Heart right ventricle (tissue), 16 donors: ENCODE results near the gene CNTNAP4. TPM values are rescaled to one million over a fixed set of nuclear protein-coding genes. Genes with fewer than 3 reads are reported as not detected.

Source experiments
- ATAC-seq, 8 donors: fragments of 200-7000 bp; cut with Tn5 transposase; one replicate each; pipeline ENCODE4 v1.9.1; 2020; ENCODE audit warnings: mild to moderate bottlenecking in 8 of 8, moderate library complexity in 8 of 8, moderate number of reproducible peaks in 1 of 8
- DNase-seq, 2 donors: peaks; one replicate each; pipeline ENCODE4 v3.0.0-alpha.2; 2020
- H3K27ac ChIP-seq, 10 donors: fragments of 200-600 bp; sonication (generic) in 2 of 10; one replicate each; pipeline versions ENCODE4 v1.5.0 to v1.8.0; 2020 to 2022; ENCODE audit warnings: mild to moderate bottlenecking in 3 of 10
- H3K27me3 ChIP-seq, 7 donors: fragments of 200-600 bp; one replicate each; pipeline ENCODE4 v1.8.0; 2021 to 2022; ENCODE audit warnings: mild to moderate bottlenecking in 2 of 7
- H3K36me3 ChIP-seq, 9 donors: fragments of 200-600 bp; sonication (generic) in 1 of 9; one replicate each; pipeline versions ENCODE4 v1.5.0 to v1.8.0; 2020 to 2022; ENCODE audit warnings: mild to moderate bottlenecking in 2 of 9
- H3K4me1 ChIP-seq, 9 donors: fragments of 200-600 bp; sonication (generic) in 1 of 9; one replicate each; pipeline versions ENCODE4 v1.5.0 to v1.8.0; 2020 to 2022; ENCODE audit warnings: mild to moderate bottlenecking in 4 of 9
- H3K4me3 ChIP-seq, 10 donors: fragments of 200-600 bp; sonication (generic) in 2 of 10; one replicate each; pipeline versions ENCODE4 v1.5.0 to v1.8.0; 2020 to 2022; ENCODE audit warnings: mild to moderate bottlenecking in 7 of 10, moderate library complexity in 2 of 10
- H3K9me3 ChIP-seq, 11 donors: fragments of 200-600 bp in 10 of 11; sonication (generic) in 2 of 11; one replicate each; pipeline versions ENCODE4 v1.5.0 to v1.8.0; 2013 to 2022; ENCODE audit warnings: mild to moderate bottlenecking in 2 of 11, control low read depth in 1 of 11, moderate library complexity in 1 of 11
- WGBS, 2 donors: extraction: QIAGEN DNeasy Blood & Tissue Kit; methylation state at CpG; one replicate each; pipeline ENCODE4 v1.1.7; 2013; ENCODE audit warnings: inconsistent platforms in 1 of 2; 5-methylcytosine and 5-hydroxymethylcytosine counted together
- intact Hi-C, 10 donors: fragments of 100-400 bp; cut with DNase I; formaldehyde crosslinking; loops; one replicate each; pipeline versions ENCODE4 v1.11.1 to v1.14.2; 2022
- polyA plus RNA-seq, 2 donors: library from polyadenylated mRNA; stranded (reverse); fragments of 200-250 nt; gene quantifications; one replicate each; pipeline ENCODE4 v1.2.3, GENCODE V29; 2013
- total RNA-seq, 10 donors: library from RNA; stranded (reverse); fragmentation: NEBNext Ultra II Directional in 3 of 10; extraction: Animal tissue kit (Norgen Biotek cat#: 25700) in 3 of 10; gene quantifications; one replicate each; pipeline versions ENCODE4 v1.2.1 to v1.2.4, GENCODE V29; 2021 to 2023
- TF ChIP-seq, protein P1 (sequence below), 9 donors: fragments of 200-600 bp; sonication (generic) in 2 of 9; IDR thresholded peaks; one replicate each; pipeline versions ENCODE4 v1.5.0 to v1.8.0; 2021 to 2022; ENCODE audit warnings: antibody characterized with exemption in 9 of 9, mild to moderate bottlenecking in 5 of 9, moderate library complexity in 1 of 9
- donor health status: Arrhythmogenic right ventricular cardiomyopathy.
- donor health status: ischemic (EF 13 %, LVEDD 7.1; RV severe dilation, severe dysfunction).
- donor health status: healthy with polysubstance abuse.
- donor health status: DM: no; HTN: yes; CAD: no.
- donor health status: DM: no; HTN: no; CAD: no.
- donor health status: ischemic (EF 25% LVEDD 6.9; RV normal size, moderate dysfunction).
- donor health status: ischemic (EF 25% LVEDD 5.7; RV mildly dilated, moderate dysfunction).
- donor health status: healthy.
- donor health status: DM: yes; HTN: yes; CAD: no.
- donor health status: Ischemic cardiomyopathy.
- donor health status: ischemic (EF 35%, LVEDD 5.7; RV mildly dilated, moderate dysfunction).
- donor health status: nonischemic (EF 11% LVEDD 7.7; RV severe dilation, severe dysfunction).
- donor health status: DM: yes; HTN: yes; CAD: no.
- donor health status: PGD.
- donor health status: ischemic (EF 29% LVEDD 5.4; RV normal size, mild dysfunction).
- donor health status: nonischemic (EF 23%, LVEDD 6.1; RV moderate dilation, normal function).

The CNTNAP4 gene
- total and polyA plus RNA-seq, 12 donors = not detected

DNA sequence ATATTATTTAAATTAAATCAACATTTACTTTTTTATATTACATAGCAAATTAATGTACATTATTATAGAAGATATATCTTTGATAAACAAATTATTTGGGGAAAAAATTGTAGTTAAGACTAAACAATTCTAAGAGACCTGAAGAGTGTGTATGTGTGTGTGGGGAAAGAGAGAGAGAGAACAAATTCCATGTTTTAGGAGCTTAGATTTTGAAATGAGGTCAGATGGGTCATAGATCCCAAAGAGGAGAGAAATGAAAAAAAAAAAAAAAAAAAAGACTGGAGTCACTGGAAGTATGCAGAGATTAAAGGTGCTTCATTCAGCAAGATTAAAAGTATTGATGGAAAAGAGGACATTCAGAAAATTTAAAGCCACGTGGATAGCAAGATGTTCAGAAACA is 206.8 kb downstream of the CNTNAP4 start:
- 45 to 54% methylated on average over 1 of the region's 1 CpG for WGBS, 2 donors
- ATAC-seq (no peak), DNase-seq (no peak)
- H3K4me3 ChIP-seq = no peak overlapping the region
- no peaks in the 10 kb centered on the region for H3K4me1 ChIP-seq
- no peaks in the 10 kb centered on the region for H3K27me3 ChIP-seq
- intact Hi-C loops = no loop called here
- no peaks in the 10 kb centered on the region for H3K36me3 ChIP-seq
- H3K9me3 ChIP-seq = no peaks in the 10 kb centered on the region
- no peak overlapping the region for H3K27ac ChIP-seq
- TF ChIP-seq, protein P1, sequence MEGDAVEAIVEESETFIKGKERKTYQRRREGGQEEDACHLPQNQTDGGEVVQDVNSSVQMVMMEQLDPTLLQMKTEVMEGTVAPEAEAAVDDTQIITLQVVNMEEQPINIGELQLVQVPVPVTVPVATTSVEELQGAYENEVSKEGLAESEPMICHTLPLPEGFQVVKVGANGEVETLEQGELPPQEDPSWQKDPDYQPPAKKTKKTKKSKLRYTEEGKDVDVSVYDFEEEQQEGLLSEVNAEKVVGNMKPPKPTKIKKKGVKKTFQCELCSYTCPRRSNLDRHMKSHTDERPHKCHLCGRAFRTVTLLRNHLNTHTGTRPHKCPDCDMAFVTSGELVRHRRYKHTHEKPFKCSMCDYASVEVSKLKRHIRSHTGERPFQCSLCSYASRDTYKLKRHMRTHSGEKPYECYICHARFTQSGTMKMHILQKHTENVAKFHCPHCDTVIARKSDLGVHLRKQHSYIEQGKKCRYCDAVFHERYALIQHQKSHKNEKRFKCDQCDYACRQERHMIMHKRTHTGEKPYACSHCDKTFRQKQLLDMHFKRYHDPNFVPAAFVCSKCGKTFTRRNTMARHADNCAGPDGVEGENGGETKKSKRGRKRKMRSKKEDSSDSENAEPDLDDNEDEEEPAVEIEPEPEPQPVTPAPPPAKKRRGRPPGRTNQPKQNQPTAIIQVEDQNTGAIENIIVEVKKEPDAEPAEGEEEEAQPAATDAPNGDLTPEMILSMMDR (IDR thresholded peaks at IDR 0.05) = no peak

DNA sequence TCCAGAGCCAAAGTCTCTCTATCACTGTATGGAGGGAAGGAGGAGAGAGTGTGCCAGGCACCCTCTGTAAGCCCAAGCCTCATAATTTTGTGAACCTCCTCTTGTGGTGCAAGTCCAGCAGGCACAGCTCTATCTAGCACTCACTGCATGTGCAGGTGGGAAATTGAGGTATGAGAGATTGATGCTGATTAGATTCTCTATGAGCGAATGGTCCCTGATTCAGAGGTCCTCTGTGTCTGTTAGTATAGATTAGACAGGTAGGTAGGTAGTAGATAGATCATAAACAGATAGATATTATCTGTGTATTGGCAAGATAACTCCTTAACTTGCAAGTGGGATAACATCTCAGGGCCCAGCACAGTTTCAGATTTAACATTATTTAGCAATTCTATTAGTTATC is 209.5 kb downstream of the CNTNAP4 start:
- Histone ChIP-seq H3K4me1 (no peaks in the 10 kb centered on the region), H3K4me3 (no peak overlapping the region), H3K27me3 (no peaks in the 10 kb centered on the region), H3K36me3 (no peaks in the 10 kb centered on the region), H3K27ac (no peak overlapping the region), H3K9me3 (no peaks in the 10 kb centered on the region)
- no peak for DNase-seq
- WGBS, 2 donors = 83 to 86% methylated on average over 1 of the region's 1 CpG
- intact Hi-C loops = no loop called here
- ATAC-seq = no peak
- TF ChIP-seq, protein P1 (IDR thresholded peaks at IDR 0.05) = no peak

DNA sequence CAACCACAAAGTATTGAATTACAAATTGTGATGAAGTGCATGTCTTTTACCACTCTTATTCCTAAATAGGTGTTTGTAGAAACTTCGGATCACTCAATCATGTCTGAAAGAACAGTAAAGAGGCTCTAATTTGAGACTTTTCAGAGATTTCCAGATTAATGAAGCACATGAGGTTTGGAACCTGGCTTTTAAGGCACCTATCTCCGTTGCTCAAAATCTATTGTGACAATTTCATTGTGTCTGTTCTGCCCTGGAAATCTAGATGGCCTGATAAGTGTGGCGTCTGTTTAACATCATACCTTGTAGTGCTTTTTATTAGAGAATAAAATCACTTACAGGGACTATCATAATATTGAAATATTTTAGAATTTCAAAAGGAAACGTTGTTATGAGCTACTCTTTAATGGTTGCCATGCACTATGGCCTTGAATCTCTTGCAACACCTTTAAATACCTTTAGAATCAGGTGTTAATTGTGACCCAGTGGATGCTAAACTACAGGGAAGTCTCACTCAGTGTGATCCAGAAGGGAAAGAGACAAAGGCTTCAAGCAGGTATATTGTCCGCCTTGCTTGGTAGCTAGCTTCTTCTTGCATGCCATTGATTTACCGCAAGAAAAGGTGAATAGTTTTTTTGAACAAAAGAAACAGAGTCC is 210.3 kb downstream of the CNTNAP4 start:
- intact Hi-C loops = no loop called here
- no peaks in the 10 kb centered on the region for H3K27me3 ChIP-seq
- DNase-seq (no peak), ATAC-seq (no peak)
- TF ChIP-seq, protein P1 (IDR thresholded peaks at IDR 0.05) = no peak
- no peaks in the 10 kb centered on the region for H3K4me1 ChIP-seq
- WGBS, 2 donors = 59 to 61% methylated on average over 6 of the region's 6 CpGs
- H3K36me3 ChIP-seq = no peaks in the 10 kb centered on the region
- H3K9me3 ChIP-seq = no peaks in the 10 kb centered on the region
- no peak overlapping the region for H3K27ac ChIP-seq
- no peak overlapping the region for H3K4me3 ChIP-seq

DNA sequence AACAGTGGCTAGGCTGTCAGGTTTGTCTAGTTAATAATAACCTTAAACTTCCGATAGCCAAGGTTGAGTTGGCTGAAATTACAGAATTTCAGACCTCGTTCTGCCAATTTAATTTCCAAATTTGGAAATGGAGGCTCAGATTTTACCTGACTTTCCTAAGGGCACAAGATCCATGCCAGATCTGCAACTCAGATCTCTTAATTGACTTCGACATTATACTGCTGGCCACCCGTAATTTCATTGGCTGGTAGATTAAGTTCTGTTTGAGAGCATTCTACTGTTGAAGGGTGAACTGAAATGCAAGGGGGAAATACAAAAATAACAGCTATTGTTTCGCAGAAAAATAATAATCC is 210.8 kb downstream of the CNTNAP4 start:
- DNase-seq = no peak
- Histone ChIP-seq H3K27me3 (no peaks in the 10 kb centered on the region), H3K9me3 (no peaks in the 10 kb centered on the region), H3K4me1 (no peaks in the 10 kb centered on the region), H3K36me3 (no peaks in the 10 kb centered on the region), H3K27ac (no peak overlapping the region), H3K4me3 (no peak overlapping the region)
- ATAC-seq = no peak
- 80 to 85% methylated on average over 5 of the region's 5 CpGs for WGBS, 2 donors
- intact Hi-C loops = no loop called here
- TF ChIP-seq, protein P1 (IDR thresholded peaks at IDR 0.05) = no peak
